HepG2 (cell line): ENCODE measurements around the gene PNP. TPM values are rescaled to one million over a fixed set of nuclear protein-coding genes. Genes with fewer than 3 reads are reported as not detected.

Source experiments
- DPF2 ChIP-seq: sonication (generic); formaldehyde crosslinking; IDR thresholded peaks from 2 replicates; pipeline ENCODE4 v1.4.0; 2020; ENCODE audit warnings: mild to moderate bottlenecking, low read depth, missing genetic modification reagents, borderline replicate concordance
- EHMT2 ChIP-seq: fragments of 200-600 bp; sonication (generic); IDR thresholded peaks from 2 replicates; pipeline ENCODE4 v1.7.0; 2017; ENCODE audit warnings: antibody characterized with exemption, low read depth, low read length, borderline replicate concordance
- MBD4 ChIP-seq: IDR thresholded peaks from 2 replicates; pipeline ENCODE4 v1.6.1; 2012; ENCODE audit warnings: low read length, inconsistent platforms, borderline replicate concordance
- NFKBIZ ChIP-seq: IDR thresholded peaks from 2 replicates; pipeline ENCODE4 v1.6.1; 2018; ENCODE audit warnings: missing genetic modification reagents, missing compliant biosample characterization
- PRPF4 ChIP-seq: fragments of 200-400 bp; formaldehyde crosslinking; IDR thresholded peaks from 2 replicates; pipeline ENCODE4 v1.6.1; 2016; ENCODE audit warnings: low read length, low read depth; ENCODE audit not compliant: poor library complexity, severe bottlenecking
- RAD51 ChIP-seq: fragments of 450-650 bp; IDR thresholded peaks from 2 replicates; pipeline ENCODE4 v1.6.1; 2016; ENCODE audit warnings: borderline replicate concordance
- SKIL ChIP-seq: sonication (generic); formaldehyde crosslinking; IDR thresholded peaks from 2 replicates; pipeline ENCODE4 v1.8.0; 2022; ENCODE audit warnings: missing genetic modification reagents, mild to moderate bottlenecking, moderate library complexity, borderline replicate concordance
- SRSF1 ChIP-seq: fragments of 200-400 bp; formaldehyde crosslinking; optimal IDR thresholded peaks from 2 replicates; pipeline ENCODE3; 2017; ENCODE audit warnings: mild to moderate bottlenecking, low read depth, low read length, moderate library complexity
- TFE3 ChIP-seq: IDR thresholded peaks from 2 replicates; pipeline ENCODE4 v1.6.1; 2016
- ZNF10 ChIP-seq: sonication (generic); formaldehyde crosslinking; IDR thresholded peaks from 2 replicates; pipeline ENCODE4 v1.4.0; 2020; ENCODE audit warnings: mild to moderate bottlenecking, low read depth, missing genetic modification reagents, borderline replicate concordance
- ZNF264 ChIP-seq: sonication (generic); formaldehyde crosslinking; IDR thresholded peaks from 2 replicates; pipeline ENCODE4 v1.4.0; 2020; ENCODE audit warnings: missing genetic modification reagents
- ZNF282 ChIP-seq: fragments of 450-650 bp; IDR thresholded peaks from 2 replicates; pipeline ENCODE4 v1.6.1; 2018; ENCODE audit not compliant: partially characterized antibody
- ZNF318 ChIP-seq: sonication (generic); formaldehyde crosslinking; IDR thresholded peaks from 2 replicates; pipeline ENCODE4 v1.4.0; 2020; ENCODE audit warnings: mild to moderate bottlenecking, missing genetic modification reagents
- ZNF335 ChIP-seq: sonication (generic); formaldehyde crosslinking; IDR thresholded peaks from 2 replicates; pipeline ENCODE4 v1.4.0; 2020; ENCODE audit warnings: missing genetic modification reagents
- ZNF354B ChIP-seq: sonication (generic); formaldehyde crosslinking; IDR thresholded peaks from 2 replicates; pipeline ENCODE4 v1.8.0; 2022; ENCODE audit warnings: mild to moderate bottlenecking, missing genetic modification reagents
- ZNF775 ChIP-seq: sonication (generic); formaldehyde crosslinking; IDR thresholded peaks from 2 replicates; pipeline ENCODE4 v1.4.0; 2020; ENCODE audit warnings: missing genetic modification reagents, mild to moderate bottlenecking, moderate library complexity, borderline replicate concordance
- polyA plus RNA-seq, 8 experiments: library from polyadenylated mRNA; depleted of rRNA in 3 of 8; stranded (reverse) in 7 of 8; unstranded in 1 of 8; fragments of >200 nt; fragmentation: Illumina TruSeq in 4 of 8; extraction: Trizol in 4 of 8; gene quantifications; 2 replicates each; pipeline versions ENCODE4 v1.2.1 to v1.2.3, GENCODE V29; 2011 to 2016; ENCODE audit warnings: low read depth in 4 of 8, missing spikeins in 1 of 8, mixed read lengths in 1 of 8; ENCODE audit not compliant: insufficient read depth in 1 of 8
- total RNA-seq, 5 experiments: library from RNA; depleted of rRNA; stranded (reverse); fragments of >200 nt; fragmentation: Illumina TruSeq; extraction: Trizol; gene quantifications; 2 replicates each; pipeline ENCODE4 v1.2.3, GENCODE V29; 2016; ENCODE audit warnings: low read depth in 1 of 5

The PNP gene
- total and polyA plus RNA-seq, 2 of the 13 experiments (the other 11 are each of a cell fraction or from before 2014, with no cell fraction given): 45.4 to 74.8 TPM

GRCh38 chr14:20461225-20462141, 7.7 kb upstream of the PNP start, which contains the start of gene PIP4P1 (continued):
- TF ChIP-seq ZNF318 (CRISPR knock-in tag) (peak; percentile 77; the same call in 1 of the 2 replicates), MBD4 (no peak), NFKBIZ (CRISPR knock-in tag) (peak; percentile 92), DPF2 (no peak), ZNF335 (CRISPR knock-in tag) (peak; percentile 97), ZNF354B (CRISPR knock-in tag) (no peak), ZNF10 (CRISPR knock-in tag) (no peak), ZNF282 (no peak), ZNF264 (CRISPR knock-in tag) (peak; percentile 51; the same call in 1 of the 2 replicates), ZNF775 (CRISPR knock-in tag) (no peak), PRPF4 (no peak), SRSF1 (no peak), EHMT2 (peak; percentile 71; the same call in 1 of the 2 replicates), RAD51 (peak; percentile 100), TFE3 (peak; percentile 99), SKIL (no peak; the same call in 1 of the 2 replicates)
